NCI-H2196 treated with DMSO at 0.1 percent for 48 hours (cell line): ENCODE results near the gene FAM185A.
"Not testable (repeated sequence)": the region's sequence is repeated elsewhere in the genome, so short reads cannot be mapped to it uniquely, and the experiment has no call there.

Source experiments
- DNase-seq: peaks from one replicate; lab custom pipeline; 2025; ENCODE audit not compliant: unreplicated experiment; lab: John Stamatoyannopoulos, UW

FAM185A gene

DNA sequence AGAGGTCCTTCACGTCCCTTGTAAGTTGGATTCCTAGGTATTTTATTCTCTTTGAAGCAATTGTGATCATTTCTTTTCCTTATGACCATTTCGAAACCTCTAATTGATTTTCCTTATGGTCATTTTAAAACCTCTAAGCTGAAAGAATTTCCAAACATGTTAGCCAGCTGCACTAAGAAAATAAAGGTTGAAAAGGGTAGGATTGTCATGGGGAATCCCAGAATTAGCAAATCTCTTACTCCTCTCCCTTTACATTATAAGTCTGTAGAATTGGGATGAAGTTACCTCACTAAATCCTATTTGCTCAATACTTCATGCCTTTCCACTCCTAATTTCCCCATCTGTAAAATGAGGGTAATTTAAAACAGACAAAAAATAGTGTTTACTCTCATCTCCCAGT, 79.5 kb downstream of the FAM185A start:
- DNase-seq: no peak

DNA sequence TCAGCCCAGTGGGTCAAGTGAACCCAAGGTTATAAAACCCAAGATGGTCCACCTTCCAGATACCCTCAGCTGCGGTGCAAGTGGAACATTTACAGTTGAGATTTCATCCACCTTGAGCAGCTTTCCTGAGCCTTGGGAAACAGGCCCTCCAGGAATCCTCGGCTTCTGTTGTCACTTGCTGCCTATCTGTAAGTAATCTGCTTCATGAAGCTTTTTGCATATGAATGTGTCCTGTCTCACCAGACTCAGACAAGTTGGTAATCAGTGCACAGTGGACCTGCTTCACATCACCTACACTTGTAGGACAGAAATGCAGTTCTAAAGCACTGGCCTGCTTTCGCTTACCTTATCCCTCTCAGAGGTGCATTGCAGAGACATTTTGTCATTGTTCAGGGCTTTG, 80.3 kb downstream of the FAM185A start:
- DNase-seq: no peak

DNA sequence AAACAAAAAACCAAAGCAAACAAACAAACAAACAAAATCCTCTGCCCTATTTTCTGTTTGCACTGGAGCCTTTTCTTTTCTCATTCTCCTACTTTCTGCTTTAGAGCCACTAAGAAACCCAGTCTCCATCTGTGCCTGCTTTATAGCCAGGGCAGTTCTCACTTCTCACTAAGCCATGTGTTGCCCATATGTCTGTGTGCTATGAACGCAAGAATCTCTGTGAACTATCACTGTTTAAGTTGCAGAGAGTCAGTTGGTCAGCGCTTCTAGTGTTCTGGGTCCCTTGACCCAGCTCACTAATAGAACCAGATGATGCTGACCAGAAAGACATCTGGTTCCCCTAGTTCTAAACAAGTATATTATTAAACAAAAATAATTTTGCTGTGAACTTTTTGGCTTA, 81.4 kb downstream of the FAM185A start:
- DNase-seq: no peak

DNA sequence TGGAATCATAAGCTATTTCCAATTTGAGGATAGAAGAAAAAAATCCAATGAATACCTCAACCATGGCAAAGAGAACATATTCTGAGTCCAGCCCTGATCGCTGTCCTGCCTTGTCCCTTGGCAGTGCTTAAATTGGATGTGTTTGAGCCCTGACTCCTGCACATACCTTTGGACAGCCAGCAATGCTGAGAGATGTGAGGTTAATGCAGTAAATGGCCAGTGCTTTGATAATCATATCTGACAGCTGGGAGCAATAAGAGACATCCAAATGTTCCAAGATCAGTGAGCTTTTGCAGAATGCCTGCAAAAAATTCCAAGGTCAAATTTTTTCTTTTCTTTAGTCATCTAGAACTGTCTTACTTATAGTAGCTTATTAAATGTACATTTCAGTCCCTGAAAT, 83.9 kb downstream of the FAM185A start:
- DNase-seq: no peak

DNA sequence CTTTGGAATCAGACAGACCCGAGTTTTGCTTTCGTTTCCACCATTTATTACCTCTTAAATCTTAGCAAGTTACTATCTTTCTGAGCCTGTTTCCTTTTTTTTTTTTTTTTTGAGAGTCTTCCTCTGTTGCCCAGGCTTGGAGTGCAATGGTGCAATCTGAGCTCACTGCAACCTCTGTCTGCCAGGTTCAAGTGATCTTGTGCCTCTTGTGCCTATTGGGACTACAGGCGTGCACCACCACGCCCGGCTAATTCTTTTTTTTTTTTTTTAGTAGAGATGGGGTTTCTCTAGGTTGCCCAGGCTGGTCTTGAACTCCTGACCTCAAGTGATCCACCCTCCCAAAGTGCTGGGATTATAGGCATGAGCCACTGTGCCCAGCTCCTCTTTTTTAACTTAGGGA, 84.5 kb downstream of the FAM185A start:
- no peak for DNase-seq

DNA sequence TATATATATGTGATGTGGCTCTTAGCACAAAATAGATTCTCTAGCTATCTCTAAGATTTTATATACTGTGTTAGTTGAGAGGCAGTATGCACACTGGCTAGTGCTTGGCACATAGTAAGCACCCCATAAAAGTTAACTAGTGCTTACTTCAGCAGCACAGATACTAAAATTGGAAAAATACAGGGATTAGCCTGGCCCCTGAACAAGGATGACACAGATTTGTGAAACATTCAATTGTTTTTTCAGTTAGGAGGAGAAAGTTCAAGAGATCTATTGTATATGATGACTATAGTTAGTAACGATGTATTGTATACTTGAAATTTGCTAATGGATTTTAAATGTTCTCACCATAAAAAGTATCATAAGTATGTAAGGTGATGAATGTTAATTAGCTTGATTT, 85.7 kb downstream of the FAM185A start:
- no peak for DNase-seq

DNA sequence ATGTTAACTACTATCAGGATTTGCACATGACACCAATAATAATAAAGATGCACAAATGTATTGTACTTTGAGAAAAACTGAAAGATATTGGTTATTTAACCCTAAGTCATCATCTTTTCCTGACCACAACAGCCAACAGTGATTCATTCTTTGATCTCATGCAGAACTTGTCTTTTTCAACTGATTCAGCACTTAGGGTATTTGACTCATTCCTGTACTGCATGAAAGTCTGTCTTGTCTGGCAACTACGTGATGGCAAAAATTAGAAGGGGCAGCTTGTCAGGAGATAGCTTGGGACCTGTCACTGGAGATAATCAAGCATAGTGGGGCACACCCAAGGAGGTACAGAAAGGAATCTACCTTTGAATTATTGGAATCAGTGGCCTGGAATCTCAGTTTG, 86.2 kb downstream of the FAM185A start:
- DNase-seq: no peak

DNA sequence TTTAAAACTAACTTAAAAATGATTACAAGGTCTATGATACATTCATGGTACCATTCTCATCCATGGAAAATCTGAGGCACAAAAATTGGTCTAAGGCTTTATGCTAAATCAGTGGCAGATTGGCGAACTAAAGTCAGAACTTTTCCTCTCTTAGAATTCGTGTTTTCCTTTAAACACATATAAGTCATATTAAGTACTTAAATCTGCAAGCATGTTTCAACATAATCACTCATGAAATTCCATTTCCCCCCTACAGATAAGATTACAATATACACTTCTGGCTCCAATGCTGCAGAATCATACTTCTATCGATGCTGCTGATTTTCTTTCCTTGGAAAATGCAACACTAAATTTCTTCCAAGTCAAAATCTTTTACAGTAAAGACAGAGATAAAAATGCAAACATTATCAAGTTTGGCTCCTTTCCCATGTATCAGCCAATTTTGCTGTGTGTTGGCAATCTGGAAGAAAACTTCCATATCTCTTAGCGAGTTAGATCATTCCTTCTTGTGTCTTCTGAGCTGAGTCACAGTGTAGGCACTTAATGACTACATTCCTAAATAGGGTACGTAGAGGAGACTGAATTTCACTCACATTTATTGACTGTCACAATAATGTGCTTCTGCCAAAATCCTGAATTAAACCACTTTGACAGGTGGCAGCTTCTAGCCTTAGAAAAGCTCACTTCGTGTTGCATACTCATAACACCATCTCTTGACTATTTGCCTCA, 87.6 kb downstream of the FAM185A start:
- DNase-seq: no peak

DNA sequence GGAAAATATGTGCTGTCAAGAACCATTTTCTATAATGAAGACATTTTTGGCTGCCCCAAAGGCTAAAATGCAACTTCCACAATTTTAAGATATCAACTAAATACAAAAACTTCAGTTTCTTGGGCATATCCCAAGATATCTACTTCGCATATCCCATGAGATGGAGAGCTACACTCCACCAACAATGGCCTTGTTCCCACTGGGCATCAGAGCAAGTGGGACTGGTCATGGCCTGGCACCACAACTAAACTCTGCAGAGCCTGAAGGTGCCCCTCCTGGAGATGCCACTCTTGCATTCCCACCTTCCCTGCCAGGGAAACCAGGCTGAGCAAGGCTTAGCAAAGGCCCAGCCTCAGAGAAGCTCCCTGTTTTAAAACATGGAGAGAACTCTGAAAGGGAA, 88.2 kb downstream of the FAM185A start:
- no peak for DNase-seq

DNA sequence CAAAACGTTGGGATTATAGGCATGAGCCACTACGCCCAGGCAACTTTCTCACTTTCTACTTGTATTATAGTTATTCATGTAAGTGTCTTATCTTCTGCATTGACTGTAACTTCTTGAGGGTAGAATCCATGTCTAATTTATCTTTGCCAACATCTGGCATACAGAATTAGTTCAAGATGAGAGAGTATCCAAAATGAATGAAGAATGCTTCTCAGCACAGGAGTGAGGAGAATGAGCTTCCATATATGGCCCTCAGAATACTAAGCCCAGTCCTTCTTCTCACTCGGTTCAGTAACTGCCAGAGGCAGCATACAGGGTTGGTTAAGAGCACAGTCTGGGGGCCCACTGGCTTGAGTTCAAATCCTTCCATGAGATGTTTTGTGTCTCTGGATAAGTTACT, 89.0 kb downstream of the FAM185A start:
- DNase-seq: no peak

DNA sequence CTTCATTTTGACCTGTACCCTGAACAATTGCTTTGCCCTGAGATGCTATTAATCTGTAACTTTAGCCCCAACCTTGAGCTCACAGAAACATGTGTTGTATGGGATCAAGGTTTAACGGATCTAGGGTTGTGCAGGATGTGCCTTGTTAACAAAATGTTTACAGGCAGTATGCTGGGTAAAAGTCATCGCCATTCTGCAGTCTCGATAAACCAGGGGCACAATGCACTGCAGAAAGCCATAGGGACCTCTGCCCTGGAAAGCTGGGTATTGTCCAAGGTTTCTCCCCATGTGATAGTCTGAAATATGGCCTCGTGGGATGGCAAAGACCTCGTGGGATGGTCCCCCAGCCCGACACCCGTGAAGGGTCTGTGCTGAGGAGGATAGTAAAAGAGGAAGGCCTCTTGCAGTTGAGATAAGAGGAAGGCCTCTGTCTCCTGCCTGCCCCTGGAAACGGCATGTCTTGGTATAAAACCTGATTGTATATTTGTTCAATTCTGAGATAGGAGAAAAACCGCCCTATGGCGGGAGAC, 89.8 kb downstream of the FAM185A start:
- DNase-seq: not testable (repeated sequence)

DNA sequence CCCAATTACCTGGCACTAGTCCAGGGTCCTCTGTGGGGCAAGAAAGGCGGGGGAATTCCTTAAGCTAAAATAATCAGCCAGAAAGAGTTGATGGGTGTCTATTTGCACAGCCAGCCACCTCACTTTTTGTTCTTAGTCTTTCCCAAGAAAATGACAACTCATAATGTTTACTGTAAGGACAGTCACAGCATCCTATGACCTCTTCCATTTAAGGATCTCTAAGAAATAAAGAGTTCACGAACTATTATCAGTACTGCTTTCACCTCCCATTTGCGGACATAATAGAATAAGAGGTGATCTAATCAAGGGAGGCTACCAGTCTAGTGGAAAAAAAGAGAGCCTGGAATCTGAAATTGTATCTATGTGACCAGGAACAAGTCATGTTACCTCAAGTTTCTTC, 91.6 kb downstream of the FAM185A start:
- no peak for DNase-seq

DNA sequence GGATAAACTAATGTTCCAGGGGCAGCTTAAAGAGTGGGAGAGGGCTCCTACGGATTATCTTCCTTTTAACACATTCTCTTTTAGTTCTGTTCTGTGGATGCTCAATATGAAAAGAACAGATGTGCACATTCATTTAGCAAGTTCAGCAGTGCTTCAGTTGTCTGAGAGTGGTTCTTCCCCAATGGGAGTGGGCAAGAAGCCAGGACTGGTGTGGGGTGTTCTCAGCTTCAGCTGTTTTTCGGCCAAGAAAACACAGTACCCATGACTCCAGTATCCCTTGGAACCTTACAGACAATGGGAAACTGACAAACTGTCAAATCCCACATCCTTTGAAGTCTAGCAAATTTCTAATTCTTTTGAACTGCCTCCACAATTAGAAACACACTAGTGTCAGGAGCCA, 92.5 kb downstream of the FAM185A start:
- no peak for DNase-seq

DNA sequence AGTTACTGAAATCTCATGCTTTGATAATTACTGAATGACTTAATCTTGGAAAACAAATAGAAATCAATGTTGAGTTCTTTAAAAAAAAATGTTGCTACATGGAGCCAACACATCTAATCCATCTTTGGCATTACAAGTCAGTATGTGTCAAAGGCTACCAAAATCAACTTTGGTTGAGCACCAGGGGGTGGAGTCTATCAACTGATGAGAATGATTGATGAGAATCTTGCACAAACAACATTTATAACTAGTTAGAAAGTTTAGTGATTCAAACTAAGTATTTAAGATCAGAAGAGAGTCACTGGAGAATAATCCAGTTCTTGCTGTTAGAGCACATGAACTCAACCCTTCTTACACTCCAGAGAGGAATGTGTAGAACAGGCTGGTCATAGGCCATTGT, 93.5 kb downstream of the FAM185A start:
- no peak for DNase-seq

DNA sequence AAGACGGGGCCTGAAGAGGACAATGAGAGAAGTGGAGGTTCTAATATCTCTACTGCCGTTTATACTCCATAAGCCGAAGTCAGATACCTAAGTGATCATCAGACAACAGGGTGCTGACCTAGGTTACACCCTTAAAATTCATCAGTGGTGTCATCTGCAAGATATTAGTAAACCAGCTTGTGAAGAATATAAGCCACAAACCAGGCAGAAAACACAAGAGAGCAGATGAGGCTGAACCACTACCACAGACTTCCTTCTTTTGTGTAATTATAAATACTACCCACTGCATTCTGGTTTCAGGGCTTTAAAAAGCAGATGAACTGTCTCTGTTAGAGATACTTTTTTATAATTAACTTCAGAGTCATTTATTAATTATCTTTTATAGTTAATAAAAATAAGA, 95.1 kb downstream of the FAM185A start:
- DNase-seq: no peak

DNA sequence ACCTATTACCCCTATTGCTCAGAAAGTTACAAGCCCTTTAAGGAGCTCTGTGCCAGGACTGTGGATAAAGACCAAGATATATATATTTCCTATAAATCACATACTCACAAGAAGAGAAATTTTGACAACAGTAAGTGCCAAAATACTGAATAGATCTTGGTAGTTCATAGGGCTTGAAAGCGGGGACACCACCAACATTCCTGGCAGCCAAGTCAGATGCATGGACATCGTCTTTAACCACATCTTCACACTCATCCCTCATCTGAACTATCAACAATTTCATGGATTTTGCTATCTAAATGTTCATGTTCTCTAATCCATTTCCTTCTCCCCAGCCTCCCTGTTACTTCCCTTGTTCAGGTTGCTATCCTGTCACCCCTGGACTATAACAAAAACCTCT, 96.5 kb downstream of the FAM185A start:
- DNase-seq: no peak

DNA sequence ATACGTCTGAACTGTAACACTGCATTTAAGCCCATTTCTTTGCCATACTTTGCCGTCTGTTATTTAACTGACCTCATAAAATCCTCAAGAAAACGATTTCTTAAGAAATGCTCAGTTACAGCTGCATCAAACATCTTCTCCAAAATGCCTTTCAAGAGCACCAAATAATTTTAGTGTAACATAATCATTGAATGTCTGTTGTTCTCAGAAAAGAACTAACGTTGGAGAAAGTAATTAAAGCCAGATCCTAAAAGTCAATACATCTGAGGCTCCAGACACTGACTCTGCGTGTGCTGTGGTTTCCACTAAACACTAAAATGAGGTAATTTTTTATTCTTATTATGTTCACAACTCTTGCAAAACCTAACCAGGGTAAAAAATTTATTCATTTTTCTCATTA, 100.3 kb downstream of the FAM185A start:
- DNase-seq: no peak

DNA sequence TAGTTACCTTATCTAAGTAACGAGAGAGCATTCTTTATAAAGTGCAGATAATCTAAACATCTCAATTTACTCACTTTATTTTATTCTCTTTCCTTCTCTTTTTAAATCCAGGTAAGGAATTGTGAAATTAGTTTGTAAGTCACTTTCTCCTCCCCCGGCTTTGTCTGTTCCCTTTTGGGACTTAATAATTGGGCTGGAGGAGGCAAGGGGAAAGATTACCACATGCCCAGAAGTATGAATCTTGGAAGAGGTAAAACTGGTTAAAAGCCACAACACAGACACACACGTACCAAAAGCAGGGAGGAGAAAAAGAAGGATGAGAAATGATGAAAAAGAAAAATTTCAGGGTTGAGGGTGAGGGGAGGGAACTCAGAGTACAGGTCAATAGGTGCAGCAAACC, 100.7 kb downstream of the FAM185A start:
- DNase-seq: no peak

DNA sequence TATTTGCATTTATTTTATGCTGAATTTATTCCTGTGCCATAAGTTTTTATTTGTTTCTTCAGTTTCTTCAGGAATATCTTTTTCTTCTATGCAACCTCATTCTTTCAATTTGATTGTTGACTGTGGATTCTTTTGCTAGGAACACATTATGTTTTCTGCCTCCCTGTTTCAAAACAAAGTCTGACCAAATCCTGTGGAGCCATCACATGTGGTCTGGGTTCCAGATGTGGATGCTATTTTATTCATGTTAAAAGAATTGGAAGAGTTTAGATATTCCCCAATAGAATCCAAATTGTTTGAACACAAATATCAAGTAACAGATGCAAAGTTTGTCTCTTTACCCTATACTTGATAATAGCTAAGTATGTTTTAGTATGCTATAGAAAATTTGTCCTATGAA, 107.2 kb downstream of the FAM185A start:
- no peak for DNase-seq
